ENCODE measurements around the gene YWHAG. TPM values are rescaled to one million over a fixed set of nuclear protein-coding genes. Genes with fewer than 3 reads are reported as not detected.

The YWHAG gene
- total and polyA plus RNA-seq, 2 experiments from 2014 or later = 82.2 to 179 TPM

DNA sequence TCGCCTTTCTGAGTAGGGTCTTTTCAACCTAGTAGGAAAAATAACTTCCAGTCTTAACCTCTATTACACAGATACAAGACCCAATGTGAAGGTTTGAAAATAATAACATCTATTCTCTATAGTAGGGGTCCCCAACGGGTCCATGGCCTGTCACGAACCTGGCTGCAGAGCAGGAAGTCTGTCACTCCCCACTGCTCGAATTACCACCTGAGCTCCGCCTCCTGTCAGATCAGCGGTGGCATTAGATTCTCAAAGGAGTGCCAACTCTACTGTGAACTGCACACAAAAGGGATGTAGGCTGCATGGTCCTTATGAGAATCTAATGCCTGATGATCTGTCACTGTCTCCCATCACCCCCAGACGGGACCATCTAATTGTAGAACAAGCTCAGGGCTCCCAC is 7.4 kb downstream of the YWHAG start (continued):
- TF ChIP-seq, protein P1, sequence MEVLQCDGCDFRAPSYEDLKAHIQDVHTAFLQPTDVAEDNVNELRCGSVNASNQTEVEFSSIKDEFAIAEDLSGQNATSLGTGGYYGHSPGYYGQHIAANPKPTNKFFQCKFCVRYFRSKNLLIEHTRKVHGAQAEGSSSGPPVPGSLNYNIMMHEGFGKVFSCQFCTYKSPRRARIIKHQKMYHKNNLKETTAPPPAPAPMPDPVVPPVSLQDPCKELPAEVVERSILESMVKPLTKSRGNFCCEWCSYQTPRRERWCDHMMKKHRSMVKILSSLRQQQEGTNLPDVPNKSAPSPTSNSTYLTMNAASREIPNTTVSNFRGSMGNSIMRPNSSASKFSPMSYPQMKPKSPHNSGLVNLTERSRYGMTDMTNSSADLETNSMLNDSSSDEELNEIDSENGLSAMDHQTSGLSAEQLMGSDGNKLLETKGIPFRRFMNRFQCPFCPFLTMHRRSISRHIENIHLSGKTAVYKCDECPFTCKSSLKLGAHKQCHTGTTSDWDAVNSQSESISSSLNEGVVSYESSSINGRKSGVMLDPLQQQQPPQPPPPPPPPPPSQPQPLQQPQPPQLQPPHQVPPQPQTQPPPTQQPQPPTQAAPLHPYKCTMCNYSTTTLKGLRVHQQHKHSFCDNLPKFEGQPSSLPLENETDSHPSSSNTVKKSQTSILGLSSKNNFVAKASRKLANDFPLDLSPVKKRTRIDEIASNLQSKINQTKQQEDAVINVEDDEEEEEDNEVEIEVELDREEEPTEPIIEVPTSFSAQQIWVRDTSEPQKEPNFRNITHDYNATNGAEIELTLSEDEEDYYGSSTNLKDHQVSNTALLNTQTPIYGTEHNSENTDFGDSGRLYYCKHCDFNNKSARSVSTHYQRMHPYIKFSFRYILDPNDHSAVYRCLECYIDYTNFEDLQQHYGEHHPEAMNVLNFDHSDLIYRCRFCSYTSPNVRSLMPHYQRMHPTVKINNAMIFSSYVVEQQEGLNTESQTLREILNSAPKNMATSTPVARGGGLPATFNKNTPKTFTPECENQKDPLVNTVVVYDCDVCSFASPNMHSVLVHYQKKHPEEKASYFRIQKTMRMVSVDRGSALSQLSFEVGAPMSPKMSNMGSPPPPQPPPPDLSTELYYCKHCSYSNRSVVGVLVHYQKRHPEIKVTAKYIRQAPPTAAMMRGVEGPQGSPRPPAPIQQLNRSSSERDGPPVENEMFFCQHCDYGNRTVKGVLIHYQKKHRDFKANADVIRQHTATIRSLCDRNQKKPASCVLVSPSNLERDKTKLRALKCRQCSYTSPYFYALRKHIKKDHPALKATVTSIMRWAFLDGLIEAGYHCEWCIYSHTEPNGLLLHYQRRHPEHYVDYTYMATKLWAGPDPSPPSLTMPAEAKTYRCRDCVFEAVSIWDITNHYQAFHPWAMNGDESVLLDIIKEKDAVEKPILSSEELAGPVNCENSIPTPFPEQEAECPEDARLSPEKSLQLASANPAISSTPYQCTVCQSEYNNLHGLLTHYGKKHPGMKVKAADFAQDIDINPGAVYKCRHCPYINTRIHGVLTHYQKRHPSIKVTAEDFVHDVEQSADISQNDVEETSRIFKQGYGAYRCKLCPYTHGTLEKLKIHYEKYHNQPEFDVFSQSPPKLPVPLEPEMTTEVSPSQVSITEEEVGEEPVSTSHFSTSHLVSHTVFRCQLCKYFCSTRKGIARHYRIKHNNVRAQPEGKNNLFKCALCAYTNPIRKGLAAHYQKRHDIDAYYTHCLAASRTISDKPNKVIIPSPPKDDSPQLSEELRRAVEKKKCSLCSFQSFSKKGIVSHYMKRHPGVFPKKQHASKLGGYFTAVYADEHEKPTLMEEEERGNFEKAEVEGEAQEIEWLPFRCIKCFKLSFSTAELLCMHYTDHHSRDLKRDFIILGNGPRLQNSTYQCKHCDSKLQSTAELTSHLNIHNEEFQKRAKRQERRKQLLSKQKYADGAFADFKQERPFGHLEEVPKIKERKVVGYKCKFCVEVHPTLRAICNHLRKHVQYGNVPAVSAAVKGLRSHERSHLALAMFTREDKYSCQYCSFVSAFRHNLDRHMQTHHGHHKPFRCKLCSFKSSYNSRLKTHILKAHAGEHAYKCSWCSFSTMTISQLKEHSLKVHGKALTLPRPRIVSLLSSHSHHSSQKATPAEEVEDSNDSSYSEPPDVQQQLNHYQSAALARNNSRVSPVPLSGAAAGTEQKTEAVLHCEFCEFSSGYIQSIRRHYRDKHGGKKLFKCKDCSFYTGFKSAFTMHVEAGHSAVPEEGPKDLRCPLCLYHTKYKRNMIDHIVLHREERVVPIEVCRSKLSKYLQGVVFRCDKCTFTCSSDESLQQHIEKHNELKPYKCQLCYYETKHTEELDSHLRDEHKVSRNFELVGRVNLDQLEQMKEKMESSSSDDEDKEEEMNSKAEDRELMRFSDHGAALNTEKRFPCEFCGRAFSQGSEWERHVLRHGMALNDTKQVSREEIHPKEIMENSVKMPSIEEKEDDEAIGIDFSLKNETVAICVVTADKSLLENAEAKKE (CRISPR knock-in tag; IDR thresholded peaks at IDR 0.05) = no peak
- TF ChIP-seq CREB1 (CRISPR knock-in tag; IDR thresholded peaks at IDR 0.05; ENCODE audit: low read depth) (no peak), POLR2AphosphoS5 (IDR thresholded peaks at IDR 0.05; ENCODE audit: low read depth) (no peak), EZH2 (IDR thresholded peaks at IDR 0.05; ENCODE audit: low read depth, unreplicated experiment) (no peak)
- TF ChIP-seq, protein P2, sequence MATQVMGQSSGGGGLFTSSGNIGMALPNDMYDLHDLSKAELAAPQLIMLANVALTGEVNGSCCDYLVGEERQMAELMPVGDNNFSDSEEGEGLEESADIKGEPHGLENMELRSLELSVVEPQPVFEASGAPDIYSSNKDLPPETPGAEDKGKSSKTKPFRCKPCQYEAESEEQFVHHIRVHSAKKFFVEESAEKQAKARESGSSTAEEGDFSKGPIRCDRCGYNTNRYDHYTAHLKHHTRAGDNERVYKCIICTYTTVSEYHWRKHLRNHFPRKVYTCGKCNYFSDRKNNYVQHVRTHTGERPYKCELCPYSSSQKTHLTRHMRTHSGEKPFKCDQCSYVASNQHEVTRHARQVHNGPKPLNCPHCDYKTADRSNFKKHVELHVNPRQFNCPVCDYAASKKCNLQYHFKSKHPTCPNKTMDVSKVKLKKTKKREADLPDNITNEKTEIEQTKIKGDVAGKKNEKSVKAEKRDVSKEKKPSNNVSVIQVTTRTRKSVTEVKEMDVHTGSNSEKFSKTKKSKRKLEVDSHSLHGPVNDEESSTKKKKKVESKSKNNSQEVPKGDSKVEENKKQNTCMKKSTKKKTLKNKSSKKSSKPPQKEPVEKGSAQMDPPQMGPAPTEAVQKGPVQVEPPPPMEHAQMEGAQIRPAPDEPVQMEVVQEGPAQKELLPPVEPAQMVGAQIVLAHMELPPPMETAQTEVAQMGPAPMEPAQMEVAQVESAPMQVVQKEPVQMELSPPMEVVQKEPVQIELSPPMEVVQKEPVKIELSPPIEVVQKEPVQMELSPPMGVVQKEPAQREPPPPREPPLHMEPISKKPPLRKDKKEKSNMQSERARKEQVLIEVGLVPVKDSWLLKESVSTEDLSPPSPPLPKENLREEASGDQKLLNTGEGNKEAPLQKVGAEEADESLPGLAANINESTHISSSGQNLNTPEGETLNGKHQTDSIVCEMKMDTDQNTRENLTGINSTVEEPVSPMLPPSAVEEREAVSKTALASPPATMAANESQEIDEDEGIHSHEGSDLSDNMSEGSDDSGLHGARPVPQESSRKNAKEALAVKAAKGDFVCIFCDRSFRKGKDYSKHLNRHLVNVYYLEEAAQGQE (IDR thresholded peaks at IDR 0.05; ENCODE audit: unreplicated experiment) = no peak
